Smooth muscle cell (in vitro differentiated cells): ENCODE data around the gene TRANK1. TPM values are rescaled to one million over a fixed set of nuclear protein-coding genes. Genes with fewer than 3 reads are reported as not detected.

Source experiments
- DNase-seq: peaks from one replicate; lab custom pipeline; 2025; ENCODE audit not compliant: unreplicated experiment; lab: John Stamatoyannopoulos, UW
- H2AFZ ChIP-seq: fragments of 200-600 bp; sonication (generic); 2 replicates; pipeline ENCODE4 v1.6.0; 2016; ENCODE audit warnings: antibody characterized with exemption, low read depth, mild to moderate bottlenecking
- H3F3A ChIP-seq: fragments of 200-600 bp; sonication (generic); 2 replicates; pipeline ENCODE4 v1.6.0; 2017; ENCODE audit warnings: antibody characterized with exemption, low read depth
- H3K27ac ChIP-seq: fragments of 200-600 bp; sonication (generic); 2 replicates; pipeline ENCODE4 v1.5.1; 2016; ENCODE audit warnings: low read depth, mild to moderate bottlenecking
- H3K27me3 ChIP-seq: fragments of 200-600 bp; sonication (generic); 2 replicates; pipeline ENCODE4 v1.6.1; 2016; ENCODE audit warnings: low read depth, mild to moderate bottlenecking
- H3K36me3 ChIP-seq: fragments of 200-600 bp; sonication (generic); 2 replicates; pipeline ENCODE4 v1.5.1; 2016; ENCODE audit warnings: low read depth
- H3K4me1 ChIP-seq: fragments of 200-600 bp; sonication (generic); 2 replicates; pipeline ENCODE4 v1.5.1; 2016; ENCODE audit warnings: low read depth
- H3K4me2 ChIP-seq: fragments of 200-600 bp; sonication (generic); 2 replicates; pipeline ENCODE4 v1.6.0; 2016; ENCODE audit warnings: mild to moderate bottlenecking
- H3K4me3 ChIP-seq: fragments of 200-600 bp; sonication (generic); 2 replicates; pipeline ENCODE4 v1.5.1; 2016; ENCODE audit warnings: mild to moderate bottlenecking
- H3K79me2 ChIP-seq: fragments of 200-600 bp; sonication (generic); 2 replicates; pipeline ENCODE4 v1.6.0; 2016; ENCODE audit warnings: low read depth, mild to moderate bottlenecking
- H3K9ac ChIP-seq: fragments of 200-600 bp; sonication (generic); 2 replicates; pipeline ENCODE4 v1.6.0; 2016; ENCODE audit warnings: low read depth
- H3K9me3 ChIP-seq: fragments of 200-600 bp; sonication (generic); replicated peaks from 2 replicates; pipeline ENCODE4 v1.5.1; 2016; ENCODE audit warnings: low read depth
- H4K20me1 ChIP-seq: fragments of 200-600 bp; sonication (generic); 2 replicates; pipeline ENCODE4 v1.6.0; 2016; ENCODE audit warnings: low read depth
- CTCF ChIP-seq: fragments of 200-600 bp; sonication (generic); IDR thresholded peaks from 2 replicates; pipeline ENCODE4 v1.5.1; 2017; ENCODE audit warnings: borderline replicate concordance, mild to moderate bottlenecking, antibody characterized with exemption; ENCODE audit not compliant: insufficient read depth, poor library complexity, severe bottlenecking
- WGBS: methylation state at CpG from one replicate; pipeline ENCODE4 v1.1.7; 2016; ENCODE audit warnings: low lambda C conversion rate; 5-methylcytosine and 5-hydroxymethylcytosine counted together
- polyA plus RNA-seq: library from polyadenylated mRNA; unstranded; fragments of >200 nt; fragmentation: Nextera tagmentation; extraction: Ambion mirVana; gene quantifications from 2 replicates; pipeline ENCODE4 v1.2.1, GENCODE V29; 2016
- total RNA-seq: library from RNA; depleted of rRNA; stranded (reverse); fragments of >200 nt; gene quantifications from 2 replicates; pipeline ENCODE4 v1.2.3, GENCODE V29; 2014

The TRANK1 gene
- total and polyA plus RNA-seq, 2 experiments from 2014 or later, result 2.4 to 5.2 TPM

GRCh38 chr3:36909666-36910065 lies 35.2 kb downstream of the TRANK1 start:
- Histone ChIP-seq H2AFZ (no peak overlapping the region), H3K4me2 (no peak overlapping the region), H3K79me2 (no peaks in the 10 kb centered on the region), H3K4me1 (no peaks in the 10 kb centered on the region), H3K27me3 (no peaks in the 10 kb centered on the region), H3K9ac (no peak overlapping the region), H4K20me1 (no peaks in the 10 kb centered on the region), H3K9me3 (no peaks in the 10 kb centered on the region), H3K36me3 (no peaks in the 10 kb centered on the region), H3F3A (no peaks in the 10 kb centered on the region), H3K27ac (no peak overlapping the region), H3K4me3 (no peak overlapping the region)
- DNase-seq, result no peak
- 90% methylated on average over 1 of the region's 1 CpG for WGBS
- no peak for TF ChIP-seq CTCF

- H2AFZ ChIP-seq, result no peak overlapping the region
- no peak for DNase-seq
- H3K27ac ChIP-seq, result no peak overlapping the region
Measured at GRCh38 chr3:36909181-36909580, 35.7 kb downstream of the TRANK1 start.

GRCh38 chr3:36908647-36909180 lies 36.1 kb downstream of the TRANK1 start:
- peak overlapping the region; percentile 72 for H2AFZ ChIP-seq
- 100% methylated on average over 1 of the region's 1 CpG for WGBS
- TF ChIP-seq CTCF, result no peak
- no peaks in the 10 kb centered on the region for H3K9me3 ChIP-seq
- no peaks in the 10 kb centered on the region for H3K4me1 ChIP-seq
- no peaks in the 10 kb centered on the region for H4K20me1 ChIP-seq
- no peak overlapping the region for H3K9ac ChIP-seq
- H3K27ac ChIP-seq, result no peak overlapping the region
- no peak for DNase-seq
- no peak overlapping the region for H3K4me3 ChIP-seq
- peak overlapping the region; percentile 79 for H3K4me2 ChIP-seq
- H3K27me3 ChIP-seq, result no peaks in the 10 kb centered on the region
- H3F3A ChIP-seq, result no peaks in the 10 kb centered on the region
- no peaks in the 10 kb centered on the region for H3K36me3 ChIP-seq
- no peaks in the 10 kb centered on the region for H3K79me2 ChIP-seq

More at GRCh38 chr3:36909181-36909580, 35.7 kb downstream of the TRANK1 start:
- WGBS, result 95% methylated on average over 2 of the region's 2 CpGs
- no peak for TF ChIP-seq CTCF
- H3K4me1 ChIP-seq, result no peaks in the 10 kb centered on the region
- H3K4me3 ChIP-seq, result no peak overlapping the region
- no peaks in the 10 kb centered on the region for H4K20me1 ChIP-seq
- no peak overlapping the region for H3K4me2 ChIP-seq
- no peaks in the 10 kb centered on the region for H3K27me3 ChIP-seq
- H3K9ac ChIP-seq, result no peak overlapping the region
- no peaks in the 10 kb centered on the region for H3K36me3 ChIP-seq
- no peaks in the 10 kb centered on the region for H3F3A ChIP-seq
- H3K9me3 ChIP-seq, result no peaks in the 10 kb centered on the region
- no peaks in the 10 kb centered on the region for H3K79me2 ChIP-seq

GRCh38 chr3:36907911-36908646 lies 36.8 kb downstream of the TRANK1 start:
- Histone ChIP-seq H2AFZ (peak overlapping the region; percentile 72), H3K27ac (peak overlapping the region; percentile 58), H4K20me1 (no peaks in the 10 kb centered on the region), H3F3A (no peaks in the 10 kb centered on the region), H3K4me1 (no peaks in the 10 kb centered on the region), H3K4me3 (peak overlapping the region; percentile 42), H3K9ac (peak overlapping the region; percentile 24), H3K4me2 (peak overlapping the region; percentile 79), H3K9me3 (no peaks in the 10 kb centered on the region), H3K36me3 (no peaks in the 10 kb centered on the region), H3K79me2 (no peaks in the 10 kb centered on the region), H3K27me3 (no peaks in the 10 kb centered on the region)
- WGBS, result 71% methylated on average over 15 of the region's 15 CpGs
- DNase-seq, result no peak
- no peak for TF ChIP-seq CTCF
